Measurements from ENCODE around the gene DRAM1.

DRAM1 gene

GRCh38 chr12:101941306-101942249 lies 64.2 kb downstream of the DRAM1 start:
- no peak for DNase-seq (ENCODE audit: low read depth)

DNA sequence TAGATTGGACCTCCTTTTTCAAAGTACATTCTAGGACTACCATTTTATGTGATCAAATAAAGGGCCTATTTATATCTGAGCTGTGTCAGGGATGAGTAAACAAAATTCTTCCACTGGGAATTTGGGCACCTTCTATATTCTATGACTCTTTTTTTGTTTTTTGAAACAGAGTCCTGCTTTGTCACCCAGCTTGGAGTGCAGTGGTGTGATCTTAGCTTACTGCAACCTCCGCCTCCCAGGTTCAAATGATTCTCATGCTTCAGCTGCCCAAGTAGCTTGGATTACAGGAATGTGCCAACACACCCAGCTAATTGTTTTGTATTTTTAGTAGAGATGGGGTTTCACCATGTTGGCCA lies 64.8 kb downstream of the DRAM1 start:
- DNase-seq (ENCODE audit: low read depth) = no peak

GRCh38 chr12:101945369-101946232 lies 68.2 kb downstream of the DRAM1 start:
- no peak for DNase-seq (ENCODE audit: low read depth)

DNA sequence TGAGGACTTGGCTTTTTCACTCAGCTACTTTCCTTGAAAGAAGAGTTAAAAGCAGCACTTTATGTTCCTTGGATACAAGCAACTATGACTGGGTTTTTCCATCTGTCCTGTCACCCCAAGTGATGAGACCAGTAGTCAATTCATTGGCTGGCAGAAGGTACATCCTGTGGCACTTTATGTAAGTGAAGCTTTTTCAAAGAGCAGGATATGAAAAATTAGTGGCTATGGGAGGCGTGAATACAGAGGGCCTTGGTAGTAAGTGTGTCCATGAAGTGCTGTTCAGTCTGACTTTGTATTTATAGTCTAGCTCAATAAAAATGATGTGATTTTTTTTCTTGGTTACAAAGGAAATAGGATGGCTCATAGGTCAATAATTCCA lies 68.8 kb downstream of the DRAM1 start:
- no peak for DNase-seq (ENCODE audit: low read depth)

DNA sequence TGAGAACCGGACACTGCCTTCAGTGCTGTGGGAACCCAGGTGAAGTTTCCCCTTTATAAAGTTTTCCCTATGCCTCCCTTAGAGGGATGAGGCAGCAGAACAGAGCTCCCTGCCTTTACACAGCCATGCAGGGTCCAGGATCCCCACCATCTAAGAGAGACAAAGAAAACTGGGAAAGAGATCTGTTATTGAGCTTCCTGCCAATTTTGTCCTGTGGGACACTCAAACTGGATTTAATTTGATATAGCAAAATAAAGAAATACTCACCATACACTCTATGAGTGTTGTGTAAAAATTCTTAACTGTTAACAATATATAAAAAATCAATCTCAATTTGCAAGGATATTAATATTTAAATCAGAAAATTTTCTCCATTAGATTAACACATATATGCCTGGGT lies 69.9 kb downstream of the DRAM1 start:
- DNase-seq (ENCODE audit: low read depth) = no peak

DNA sequence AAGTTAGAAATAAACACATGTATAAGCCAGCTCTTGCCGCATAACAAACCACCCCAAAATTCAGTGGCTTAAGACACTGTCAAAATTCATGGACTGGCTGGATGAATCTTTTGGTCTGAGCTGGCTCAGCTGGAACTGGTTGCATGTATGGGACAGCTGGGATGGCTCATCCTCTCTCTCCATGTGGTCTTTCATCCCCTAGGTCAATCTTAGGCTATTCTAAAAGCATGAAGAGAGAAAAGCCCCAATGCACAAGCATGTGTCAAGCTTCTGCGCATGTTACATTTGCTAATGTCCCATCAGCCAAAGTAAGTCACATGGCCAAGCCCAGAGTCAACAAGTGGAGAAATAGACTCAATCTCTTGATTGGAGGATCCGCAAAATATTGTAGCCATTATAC lies 71.0 kb downstream of the DRAM1 start:
- no peak for DNase-seq (ENCODE audit: low read depth)

GRCh38 chr12:101951002-101951670 lies 73.8 kb downstream of the DRAM1 start:
- DNase-seq (ENCODE audit: low read depth) = no peak

DNA sequence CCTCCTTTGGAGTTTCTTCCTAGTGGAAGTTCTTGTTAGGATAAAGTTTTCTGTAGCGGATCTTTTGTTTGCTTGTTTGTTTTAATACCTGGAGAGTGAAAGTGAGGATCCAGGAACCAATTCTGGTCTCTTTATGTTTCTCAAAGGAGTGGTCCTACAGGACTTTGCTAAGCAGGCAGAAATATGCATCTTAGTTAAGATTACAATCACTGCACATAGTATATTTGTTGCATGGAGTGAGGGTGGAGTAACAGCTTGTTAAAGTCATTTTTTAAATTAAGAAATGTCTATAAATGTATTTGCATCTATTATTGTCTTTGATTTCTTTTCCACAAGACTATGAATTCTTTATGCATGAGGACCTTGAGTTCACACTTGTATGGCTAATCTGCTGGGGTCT lies 76.7 kb downstream of the DRAM1 start:
- no peak for DNase-seq (ENCODE audit: low read depth)

GRCh38 chr12:101954676-101955075 lies 77.3 kb downstream of the DRAM1 start:
- DNase-seq (ENCODE audit: low read depth) = no peak

- no peak for DNase-seq (ENCODE audit: low read depth)
These were observed 80.0 kb downstream of the DRAM1 start for GRCh38 chr12:101957252-101957959.

DNA sequence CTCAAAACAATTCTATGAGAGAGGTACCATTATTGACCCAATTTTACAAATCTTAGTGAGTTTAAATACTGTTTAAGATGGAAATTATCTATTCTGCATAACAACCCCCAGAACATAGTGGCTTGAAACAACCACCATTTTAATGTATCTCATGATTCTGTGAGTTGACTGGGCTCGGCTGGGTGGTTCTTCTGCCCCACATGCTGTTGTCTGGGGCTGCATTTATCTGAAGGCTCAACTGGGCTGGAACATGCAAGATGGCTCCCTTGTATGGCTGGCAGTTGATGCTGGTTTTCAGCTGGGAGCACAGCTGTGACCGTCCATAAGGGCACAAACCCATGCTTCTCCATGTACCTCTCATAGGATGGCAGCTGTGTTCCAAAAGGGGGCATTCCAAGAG lies 82.2 kb downstream of the DRAM1 start:
- DNase-seq (ENCODE audit: low read depth) = no peak

DNA sequence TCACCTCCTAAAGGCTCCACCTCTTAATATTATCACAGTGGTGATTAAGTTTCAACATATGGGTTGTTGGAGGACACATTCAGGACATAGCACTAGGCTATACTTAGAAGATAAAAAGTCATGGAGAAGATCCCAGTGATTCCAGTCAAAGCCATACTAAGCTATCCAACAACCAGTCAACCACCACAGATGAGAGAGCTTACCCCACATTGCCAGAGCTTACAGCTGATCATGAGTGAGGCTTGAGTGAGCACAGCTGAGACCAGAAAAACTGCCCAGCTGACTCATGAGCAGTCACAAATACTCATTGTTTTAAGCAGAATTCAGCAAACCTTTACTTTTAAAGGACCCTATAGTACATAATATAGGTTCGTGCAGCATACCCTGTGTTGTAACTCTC lies 85.1 kb downstream of the DRAM1 start:
- no peak for DNase-seq (ENCODE audit: low read depth)

DNA sequence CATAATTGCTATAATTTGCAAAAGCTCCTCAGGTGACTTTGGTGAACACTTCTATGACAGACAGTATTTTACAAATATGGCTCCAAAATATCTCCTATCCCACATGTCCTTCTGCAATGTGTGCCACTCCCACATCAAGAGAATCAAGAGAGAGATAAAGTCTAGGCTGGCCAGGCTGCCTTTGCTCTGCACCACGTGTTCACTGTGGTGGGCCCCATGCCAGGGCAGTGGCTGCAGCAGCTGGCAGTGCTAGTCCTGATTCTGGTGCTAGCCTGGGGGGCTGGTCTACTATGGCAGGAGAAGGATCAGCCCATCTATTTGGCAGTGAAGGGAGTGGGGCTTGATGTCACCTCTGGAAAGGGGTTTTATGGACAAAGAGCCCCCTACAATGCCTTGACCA lies 86.3 kb downstream of the DRAM1 start:
- no peak for DNase-seq (ENCODE audit: low read depth)

GRCh38 chr12:101966496-101966895 lies 89.1 kb downstream of the DRAM1 start:
- DNase-seq (ENCODE audit: low read depth) = no peak

- DNase-seq (ENCODE audit: low read depth) = no peak
These were observed 90.1 kb downstream of the DRAM1 start for GRCh38 chr12:101967506-101967905.

DNA sequence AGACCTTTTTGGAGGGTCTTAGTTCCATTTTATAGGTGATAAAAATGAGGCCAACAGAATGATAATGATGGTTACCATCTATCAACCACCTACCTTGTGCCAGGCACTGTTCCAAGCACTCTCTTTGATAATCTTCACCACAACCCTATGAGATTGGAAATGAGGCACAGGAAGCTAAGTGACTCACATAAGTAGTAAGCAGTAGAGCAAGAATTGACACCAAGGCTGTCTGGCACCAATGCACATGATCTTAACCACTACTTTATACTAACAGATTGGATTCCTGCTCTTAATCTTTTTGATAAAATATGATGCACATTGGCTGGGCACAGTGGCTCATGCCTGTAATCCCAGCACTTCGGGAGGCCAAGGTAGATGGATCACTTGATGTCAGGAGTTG lies 91.4 kb downstream of the DRAM1 start:
- DNase-seq (ENCODE audit: low read depth) = no peak
